Mesendoderm (in vitro differentiated cells): ENCODE measurements around the gene ZNF699.
"Not testable (repeated sequence)": the region's sequence is repeated elsewhere in the genome, so short reads cannot be mapped to it uniquely, and the experiment has no call there.

Source experiments
- DNase-seq: peaks from one replicate; pipeline ENCODE4 v3.0.0; 2013
- H2AK5ac ChIP-seq: 2 replicates; pipeline ENCODE4 v1.6.1; 2013; ENCODE audit warnings: low read length, inconsistent platforms
- H2BK120ac ChIP-seq: 2 replicates; pipeline ENCODE4 v1.6.1; 2013; ENCODE audit warnings: low read depth, mild to moderate bottlenecking, low read length, moderate library complexity, mixed read lengths
- H2BK15ac ChIP-seq: replicated peaks from 2 replicates; pipeline ENCODE4 v1.6.1; 2013; ENCODE audit warnings: low read depth, mild to moderate bottlenecking, moderate library complexity
- H2BK5ac ChIP-seq: 2 replicates; pipeline ENCODE4 v1.6.1; 2013; ENCODE audit warnings: low read length, inconsistent platforms
- H3K18ac ChIP-seq: 2 replicates; pipeline ENCODE4 v1.6.1; 2013; ENCODE audit warnings: mild to moderate bottlenecking, low read length, mixed read lengths
- H3K23ac ChIP-seq: one replicate; pipeline ENCODE4 v1.6.1; 2013; ENCODE audit warnings: low read length
- H3K27ac ChIP-seq: 2 replicates; pipeline ENCODE4 v1.5.1; 2013; ENCODE audit warnings: low read depth, mild to moderate bottlenecking, inconsistent platforms, low read length, moderate library complexity
- H3K27me3 ChIP-seq: 2 replicates; pipeline ENCODE4 v1.6.1; 2013; ENCODE audit warnings: low read length, control low read depth, mild to moderate bottlenecking, inconsistent platforms; ENCODE audit not compliant: insufficient read depth, poor library complexity
- H3K36me3 ChIP-seq: 2 replicates; pipeline ENCODE4 v1.6.1; 2013; ENCODE audit warnings: low read length, inconsistent platforms; ENCODE audit not compliant: control insufficient read depth, insufficient read depth
- H3K4ac ChIP-seq: one replicate; pipeline ENCODE4 v1.6.1; 2013; ENCODE audit warnings: low read depth, mild to moderate bottlenecking, low read length, moderate library complexity
- H3K4me1 ChIP-seq: 2 replicates; pipeline ENCODE4 v1.6.1; 2013; ENCODE audit warnings: low read depth, low read length, inconsistent platforms; ENCODE audit not compliant: control insufficient read depth
- H3K4me2 ChIP-seq: 2 replicates; pipeline ENCODE4 v1.6.1; 2013; ENCODE audit warnings: low read length
- H3K4me3 ChIP-seq: 2 replicates; pipeline ENCODE4 v1.5.1; 2013; ENCODE audit warnings: mild to moderate bottlenecking, low read length
- H3K56ac ChIP-seq: one replicate; pipeline ENCODE4 v1.6.1; 2013; ENCODE audit warnings: low read length
- H3K79me1 ChIP-seq: 2 replicates; pipeline ENCODE4 v1.6.1; 2013; ENCODE audit warnings: low read length, inconsistent platforms
- H3K79me2 ChIP-seq: 2 replicates; pipeline ENCODE4 v1.6.1; 2013; ENCODE audit warnings: mild to moderate bottlenecking, low read length; ENCODE audit not compliant: control insufficient read depth, insufficient read depth
- H3K9ac ChIP-seq: 2 replicates; pipeline ENCODE4 v1.6.1; 2013; ENCODE audit warnings: low read length, inconsistent platforms
- H4K5ac ChIP-seq: one replicate; pipeline ENCODE4 v1.6.1; 2013; ENCODE audit warnings: low read length
- H4K8ac ChIP-seq: one replicate; pipeline ENCODE4 v1.6.1; 2013; ENCODE audit warnings: low read depth, mild to moderate bottlenecking, control low read depth, low read length, moderate library complexity
- WGBS: extraction: QIAGEN DNeasy Blood & Tissue Kit; methylation state at CpG from one replicate; pipeline ENCODE4 v1.1.7; 2013; ENCODE audit warnings: low lambda C conversion rate, missing lambda C conversion rate; ENCODE audit not compliant: insufficient coverage; ENCODE audit errors: extremely low coverage; 5-methylcytosine and 5-hydroxymethylcytosine counted together

The ZNF699 gene

DNA sequence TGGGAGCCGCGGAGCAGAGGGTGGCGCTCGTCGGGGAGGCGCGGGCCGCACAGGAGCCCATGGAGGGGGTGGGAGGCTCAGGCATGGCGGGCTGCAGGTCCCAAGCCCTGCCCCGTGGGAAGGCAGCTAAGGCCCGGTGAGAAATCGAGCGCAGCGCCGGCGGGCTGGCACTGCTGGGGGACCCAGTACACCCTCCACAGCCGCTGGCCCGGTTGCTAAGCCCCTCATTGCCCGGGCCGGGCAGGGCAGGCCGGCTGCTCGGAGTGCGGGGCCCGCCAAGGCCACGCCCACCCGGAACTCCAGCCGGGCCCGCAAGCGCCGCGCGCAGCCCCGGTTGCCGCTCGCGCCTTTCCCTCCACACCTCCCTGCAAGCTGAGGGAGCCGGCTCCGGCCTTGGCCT is 26.2 kb downstream of the ZNF699 start:
- not testable (repeated sequence) for H3K79me1 ChIP-seq, H3K4me3 ChIP-seq, H3K4ac ChIP-seq, H2BK120ac ChIP-seq, H3K36me3 ChIP-seq, H3K27me3 ChIP-seq, H3K4me1 ChIP-seq, H3K18ac ChIP-seq, H3K23ac ChIP-seq, H3K79me2 ChIP-seq, H3K4me2 ChIP-seq, H4K8ac ChIP-seq, H2BK15ac ChIP-seq, DNase-seq, H2BK5ac ChIP-seq, H3K9ac ChIP-seq, H3K27ac ChIP-seq, H4K5ac ChIP-seq, H2AK5ac ChIP-seq, H3K56ac ChIP-seq
- no CpG with 5 or more reads among the region's 38 CpGs for WGBS

GRCh38 chr19:9251236-9251635 is 58.4 kb downstream of the ZNF699 start:
- Histone ChIP-seq H3K18ac (no peak overlapping the region), H3K4me3 (no peak overlapping the region)

GRCh38 chr19:9250630-9251029 is 59.0 kb downstream of the ZNF699 start, which contains the start of gene OR7E24:
OR7E24 (plus strand) TSS chr19:9250930; CDS start chr19:9251044, 114 bp downstream.
- Histone ChIP-seq H4K8ac (no peak within 1 kb of the TSS), H2AK5ac (no peak within 1 kb of the TSS), H3K4me2 (no peak within 1 kb of the TSS), H3K18ac (no peak within 1 kb of the TSS), H2BK5ac (no peak within 1 kb of the TSS), H3K9ac (no peak within 1 kb of the TSS), H3K79me1 (no peaks in the 10 kb centered on the region), H3K4me3 (no peak within 1 kb of the TSS), H2BK120ac (no peak within 1 kb of the TSS), H3K79me2 (no peaks in the 10 kb centered on the region), H3K36me3 (no peaks in the 10 kb centered on the region), H3K27ac (no peak within 1 kb of the TSS), H3K4ac (no peak within 1 kb of the TSS), H3K23ac (no peak within 1 kb of the TSS), H4K5ac (no peak within 1 kb of the TSS), H3K27me3 (no peaks in the 10 kb centered on the region), H3K4me1 (no peaks in the 10 kb centered on the region), H2BK15ac (no peak within 1 kb of the TSS), H3K56ac (no peak within 1 kb of the TSS)
- no peak for DNase-seq
- no CpG with 5 or more reads among the region's 1 CpG for WGBS

More at GRCh38 chr19:9251236-9251635, 58.4 kb downstream of the ZNF699 start:
- H2AK5ac ChIP-seq: no peak overlapping the region
- H2BK120ac ChIP-seq: no peak overlapping the region
- H2BK5ac ChIP-seq: no peak overlapping the region
- no peaks in the 10 kb centered on the region for H3K4me1 ChIP-seq
- no peak overlapping the region for H4K8ac ChIP-seq
- H3K27ac ChIP-seq: no peak overlapping the region
- no peak overlapping the region for H3K23ac ChIP-seq
- no peak overlapping the region for H3K4me2 ChIP-seq
- no peaks in the 10 kb centered on the region for H3K79me2 ChIP-seq
- H3K56ac ChIP-seq: no peak overlapping the region
- DNase-seq: no peak
- no peaks in the 10 kb centered on the region for H3K79me1 ChIP-seq
- no peaks in the 10 kb centered on the region for H3K36me3 ChIP-seq
- no peak overlapping the region for H3K4ac ChIP-seq
- no peak overlapping the region for H4K5ac ChIP-seq
- H3K27me3 ChIP-seq: no peaks in the 10 kb centered on the region
- no peak overlapping the region for H3K9ac ChIP-seq
- WGBS: no CpG with 5 or more reads among the region's 5 CpGs
- H2BK15ac ChIP-seq: no peak overlapping the region
